GM18867 (cell line): ENCODE results near the gene SRMS.

ENCODE experiments used
- ATAC-seq: cut with Tn5 transposase; IDR thresholded peaks from one replicate; pipeline ENCODE4 v1.9.1; 2021; ENCODE audit warnings: mild to moderate bottlenecking, moderate library complexity; ENCODE audit not compliant: unreplicated experiment

SRMS gene, protein sequence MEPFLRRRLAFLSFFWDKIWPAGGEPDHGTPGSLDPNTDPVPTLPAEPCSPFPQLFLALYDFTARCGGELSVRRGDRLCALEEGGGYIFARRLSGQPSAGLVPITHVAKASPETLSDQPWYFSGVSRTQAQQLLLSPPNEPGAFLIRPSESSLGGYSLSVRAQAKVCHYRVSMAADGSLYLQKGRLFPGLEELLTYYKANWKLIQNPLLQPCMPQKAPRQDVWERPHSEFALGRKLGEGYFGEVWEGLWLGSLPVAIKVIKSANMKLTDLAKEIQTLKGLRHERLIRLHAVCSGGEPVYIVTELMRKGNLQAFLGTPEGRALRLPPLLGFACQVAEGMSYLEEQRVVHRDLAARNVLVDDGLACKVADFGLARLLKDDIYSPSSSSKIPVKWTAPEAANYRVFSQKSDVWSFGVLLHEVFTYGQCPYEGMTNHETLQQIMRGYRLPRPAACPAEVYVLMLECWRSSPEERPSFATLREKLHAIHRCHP

GRCh38 chr20:63547725-63548480 lies at the start of gene SRMS:
TSS of gene SRMS (minus strand) at chr20:63547749. CDS start at chr20:63547463, 286 bp downstream.
- no peak for ATAC-seq

- no peak for ATAC-seq
These were observed 48.9 kb upstream of the SRMS start for GRCh38 chr20:63596423-63596822.

DNA sequence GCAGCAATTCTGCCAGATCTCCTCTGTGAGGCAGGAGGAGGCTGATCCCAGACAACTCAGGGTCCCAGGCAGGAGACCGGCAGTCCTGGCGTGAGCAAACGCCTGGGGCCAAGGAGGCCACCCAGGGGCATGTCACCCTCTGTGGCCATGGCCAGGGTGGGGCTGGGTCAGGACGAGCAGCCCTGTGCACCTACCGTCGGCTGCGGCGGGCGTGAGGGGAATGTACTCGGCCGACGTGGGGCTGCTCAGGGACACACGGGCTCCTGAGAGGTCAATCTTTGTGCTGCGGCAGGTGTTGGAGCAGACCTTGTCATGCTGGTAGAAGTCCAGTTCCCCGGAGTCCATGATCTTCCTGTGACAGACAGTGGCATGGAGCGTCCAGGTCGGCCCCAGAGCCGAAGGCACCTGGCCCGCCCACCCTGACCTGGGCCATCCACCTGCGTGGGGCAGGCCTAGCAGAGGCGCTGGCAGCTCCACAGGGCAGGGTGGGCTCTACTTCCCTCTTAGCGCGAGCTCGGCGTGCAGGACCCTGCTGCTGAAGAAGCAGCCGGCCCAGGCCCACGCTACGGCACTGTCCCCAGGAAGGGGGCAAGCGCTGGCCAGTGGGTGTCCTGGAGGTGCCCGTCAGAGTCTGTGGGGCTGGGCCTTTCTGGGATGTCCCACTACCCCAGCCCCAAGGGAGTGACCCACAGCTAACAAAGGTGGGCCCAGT lies 48.0 kb upstream of the SRMS start:
- no peak for ATAC-seq

DNA sequence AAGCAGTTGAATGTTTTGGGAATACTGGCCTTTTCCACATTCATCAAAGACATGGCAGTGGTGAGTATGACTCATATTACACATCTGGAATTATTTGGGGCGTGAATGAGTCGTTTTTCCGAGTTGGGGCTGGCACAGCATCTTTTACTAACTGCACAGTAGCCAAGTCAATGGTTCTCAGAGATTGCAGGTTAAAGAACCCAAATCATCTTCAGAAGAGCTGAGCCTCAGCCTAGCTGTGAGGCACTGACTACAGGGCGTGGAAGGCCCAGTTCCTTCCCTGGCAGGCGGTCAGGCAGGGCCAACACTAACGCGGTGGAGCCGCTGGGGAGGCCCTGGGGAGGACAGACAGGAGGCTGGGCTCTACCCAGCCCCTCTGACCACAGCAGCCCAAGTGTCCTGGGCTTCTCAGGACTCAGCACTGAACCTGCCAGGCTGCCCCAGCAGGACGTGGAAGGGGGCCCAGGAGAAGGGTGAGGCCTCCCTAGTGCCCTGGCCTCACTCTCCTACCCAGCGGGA lies 46.6 kb upstream of the SRMS start:
- ATAC-seq, result no peak

DNA sequence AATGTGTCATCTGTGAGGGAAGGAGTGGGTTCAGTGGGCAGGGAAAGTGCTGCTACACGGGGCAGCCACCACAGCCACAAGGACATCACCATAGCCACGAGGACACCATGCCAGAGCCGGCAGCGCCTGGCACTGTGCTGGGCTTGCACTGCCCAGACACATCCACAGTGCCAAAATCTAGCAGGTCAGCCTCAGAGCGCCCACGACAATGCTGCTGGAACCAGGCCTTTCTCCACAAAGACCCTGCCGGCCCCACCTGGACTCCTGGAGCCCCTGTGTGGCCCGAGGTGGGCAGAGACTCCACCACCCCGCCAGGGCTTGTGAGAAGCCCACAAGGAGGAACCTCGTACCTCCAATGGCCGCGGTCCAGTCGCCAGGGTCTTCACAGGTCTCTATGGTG lies 45.1 kb upstream of the SRMS start:
- ATAC-seq, result no peak

DNA sequence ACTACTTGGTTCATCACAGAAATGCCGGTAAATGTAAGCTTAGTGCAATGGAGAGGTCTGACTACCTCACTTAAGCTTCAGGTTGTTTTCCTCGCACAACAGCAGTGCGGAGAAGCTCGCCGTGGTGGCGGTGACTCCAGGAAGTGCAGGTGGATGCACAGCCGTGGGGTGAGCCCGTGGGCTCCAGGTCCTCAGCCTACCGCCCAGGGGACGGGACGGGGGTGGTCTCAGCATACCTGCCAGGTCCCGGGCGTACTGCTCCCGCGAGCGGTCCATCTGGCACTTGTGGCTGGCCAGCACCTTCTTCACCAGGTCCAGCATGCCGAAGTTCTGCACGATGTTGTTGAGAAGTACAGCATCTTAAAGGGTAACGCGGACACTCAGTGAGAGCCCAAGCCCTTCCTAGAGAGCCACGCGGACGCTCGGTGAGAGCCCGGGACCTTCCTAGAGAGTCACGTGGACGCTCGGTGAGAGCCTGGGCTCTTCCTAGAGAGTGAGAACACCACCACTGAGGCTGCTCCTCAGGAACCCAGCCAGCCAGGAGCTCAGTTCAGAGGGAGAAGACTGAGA lies 44.3 kb upstream of the SRMS start:
- no peak for ATAC-seq

DNA sequence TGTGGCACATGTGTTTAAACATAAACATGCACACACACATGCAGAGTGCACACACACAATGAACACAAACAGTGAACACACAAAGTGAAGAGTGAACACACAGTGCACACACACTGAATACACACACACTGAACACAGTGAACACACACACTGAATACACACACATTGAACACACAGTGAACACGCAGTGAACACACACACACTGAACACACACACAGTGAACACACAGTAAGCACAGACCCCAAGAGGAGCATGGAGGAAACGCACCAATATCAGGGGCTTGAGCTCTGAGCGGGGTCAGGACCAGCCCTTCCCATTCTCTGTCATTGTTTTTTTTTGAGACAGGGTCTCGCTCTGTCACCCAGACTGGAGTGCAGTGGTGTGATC lies 43.6 kb upstream of the SRMS start:
- ATAC-seq, result no peak

- ATAC-seq, result no peak
These were observed 42.9 kb upstream of the SRMS start for GRCh38 chr20:63590218-63591146.

DNA sequence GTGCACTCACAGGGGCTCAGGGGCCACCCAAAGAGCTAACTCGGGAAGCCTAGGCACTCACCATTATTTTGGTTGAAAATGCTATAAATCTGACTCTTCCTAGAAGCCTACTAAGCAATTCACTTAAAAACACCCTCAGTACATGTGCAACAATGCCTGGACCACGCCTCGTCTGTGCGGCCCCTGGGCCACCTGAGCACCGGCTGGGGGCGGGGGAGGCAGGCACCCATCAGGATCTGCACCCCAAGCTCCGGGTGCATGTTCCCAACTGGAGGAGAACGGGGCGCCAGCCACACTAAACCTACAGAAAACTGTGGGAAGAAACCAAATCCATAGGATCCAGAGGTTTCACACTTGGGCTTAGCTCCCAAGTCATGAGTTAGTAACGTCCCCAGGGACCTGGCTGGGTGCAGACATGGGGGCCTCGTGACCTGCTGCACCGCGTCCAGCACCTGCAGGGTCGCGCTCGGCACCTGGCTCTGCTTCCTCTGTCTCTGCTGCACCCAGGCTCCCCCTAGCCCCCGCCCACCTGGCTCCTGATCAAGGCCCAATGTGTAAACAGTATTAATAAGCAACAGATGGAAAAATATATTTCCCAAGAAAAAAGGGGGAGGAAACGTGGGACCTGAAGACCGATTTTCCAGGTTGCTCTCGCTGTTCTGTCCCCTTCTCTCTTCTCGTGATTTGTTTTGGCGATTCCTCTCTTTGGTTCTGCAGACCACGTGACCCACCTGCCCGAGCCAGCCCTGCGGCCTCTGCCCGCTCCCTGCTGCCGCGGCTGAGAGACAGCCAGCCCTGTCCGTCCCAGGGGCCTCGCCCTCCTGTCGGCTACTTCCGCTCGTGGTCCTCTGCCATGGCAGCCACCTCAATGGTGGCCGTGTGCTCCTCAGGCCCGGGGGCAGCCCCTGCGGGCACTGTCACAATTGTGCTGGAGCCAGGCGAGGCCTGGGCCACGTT lies 42.0 kb upstream of the SRMS start:
- no peak for ATAC-seq

GRCh38 chr20:63588641-63589041 lies 41.1 kb upstream of the SRMS start:
- ATAC-seq, result no peak

DNA sequence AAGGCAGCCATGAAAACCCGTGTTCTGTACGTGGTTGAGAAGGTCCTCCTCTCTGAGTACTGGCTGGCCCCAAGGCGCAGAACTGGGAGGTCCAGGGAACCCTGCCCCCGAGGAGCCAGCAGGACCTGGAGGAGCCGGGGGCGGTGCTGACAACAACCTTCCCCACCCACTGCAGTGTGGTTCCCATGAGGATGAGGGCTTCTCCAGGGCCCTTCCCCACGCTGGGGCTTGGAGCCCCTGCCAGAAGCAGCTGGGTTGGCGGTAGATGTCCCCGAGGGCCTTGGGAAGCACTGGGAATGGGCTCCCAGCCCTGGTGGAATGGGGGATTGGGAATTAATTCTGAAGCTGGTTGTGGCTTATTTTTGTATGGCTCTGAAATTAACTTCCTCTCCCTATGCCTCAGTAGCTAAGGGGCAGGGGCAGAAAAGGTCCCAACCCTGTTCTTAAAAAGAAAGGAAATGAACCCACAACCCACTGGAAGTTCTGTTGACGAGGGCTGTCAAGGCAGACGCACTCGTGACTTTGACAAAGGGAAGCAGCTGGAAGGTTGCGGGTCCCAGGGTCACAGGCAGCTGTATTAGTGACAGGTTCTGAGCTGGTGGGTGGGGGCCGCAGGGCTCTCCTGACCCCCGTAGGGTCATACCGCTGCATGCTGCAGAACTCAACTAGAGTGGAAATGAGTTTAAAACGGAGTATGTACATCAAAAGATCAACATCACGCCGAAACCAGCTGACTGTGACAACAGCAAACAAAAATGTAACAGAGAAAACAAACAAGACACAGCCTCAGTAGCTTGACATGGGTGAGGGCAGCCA lies 40.4 kb upstream of the SRMS start:
- ATAC-seq, result no peak

DNA sequence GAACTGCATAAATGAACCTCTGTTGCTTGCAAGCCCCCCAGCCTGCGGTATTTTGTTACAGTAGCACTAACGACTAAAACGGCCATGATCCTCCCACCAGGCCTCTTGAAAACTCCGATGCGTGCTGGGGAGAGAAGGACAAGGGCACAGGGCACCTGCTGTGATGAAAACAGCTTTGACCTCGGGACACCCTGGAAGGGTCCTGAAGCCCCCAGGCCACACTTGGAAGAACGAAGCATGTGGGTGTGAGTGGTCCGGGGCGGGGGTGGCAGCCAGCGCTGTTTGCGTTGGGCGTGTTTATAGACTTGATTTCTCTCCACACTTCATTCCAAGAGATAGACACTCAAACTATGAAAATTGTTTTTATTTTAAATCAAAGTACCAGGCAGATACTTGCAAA lies 39.7 kb upstream of the SRMS start:
- ATAC-seq, result no peak

DNA sequence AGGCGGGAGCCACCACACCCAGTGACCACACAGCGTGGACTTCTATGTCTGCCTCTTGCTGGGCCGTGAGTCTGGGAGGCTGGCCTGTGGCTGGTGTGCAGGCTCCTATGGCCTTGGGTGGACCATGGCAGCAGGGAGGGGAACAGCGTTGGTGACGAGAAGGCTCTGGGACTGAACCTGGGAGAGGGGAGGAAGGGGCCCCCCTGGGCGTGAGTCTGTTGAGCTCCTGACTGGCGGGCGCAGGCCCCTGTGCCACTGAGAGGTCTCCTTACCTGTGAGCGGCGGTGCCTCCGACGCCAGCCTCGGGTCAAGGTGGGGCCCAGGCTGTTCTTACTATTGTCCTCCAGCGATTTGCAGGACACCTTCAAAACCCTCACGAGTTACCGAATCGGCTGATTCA lies 39.2 kb upstream of the SRMS start:
- ATAC-seq, result no peak

- ATAC-seq, result no peak
These were observed 38.3 kb upstream of the SRMS start for GRCh38 chr20:63585616-63586565.

DNA sequence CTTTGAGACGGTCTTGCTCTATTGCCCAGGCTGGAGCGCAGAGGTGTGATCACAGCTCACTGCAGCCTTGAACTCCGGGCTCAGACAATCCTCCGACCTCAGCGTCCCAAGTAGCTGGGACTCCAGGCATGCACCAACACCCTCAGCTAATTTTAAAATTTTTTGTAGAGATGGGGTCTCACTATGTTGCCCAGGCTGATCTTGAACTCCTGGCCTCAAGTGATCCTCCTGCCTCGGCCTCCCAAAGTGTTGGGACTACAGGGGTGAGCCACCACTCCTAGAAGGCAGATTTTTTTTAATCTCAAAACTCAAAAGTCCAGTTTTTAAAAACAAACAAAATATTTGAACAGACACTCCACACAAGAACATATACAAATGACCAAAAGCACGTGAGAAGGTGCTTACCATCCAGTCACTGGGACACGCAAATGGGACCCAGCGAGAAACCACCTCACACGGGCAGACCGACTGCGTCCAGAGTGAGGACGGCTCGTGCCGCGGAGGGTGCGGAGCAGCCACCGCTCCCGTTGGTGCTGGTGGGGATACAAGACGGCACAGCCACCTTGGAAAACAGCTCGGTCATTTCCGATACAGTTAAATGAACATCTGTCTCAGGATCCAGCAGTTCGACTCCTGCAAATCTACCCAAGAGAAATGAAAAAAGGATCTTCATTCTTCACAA lies 35.0 kb upstream of the SRMS start:
- no peak for ATAC-seq

DNA sequence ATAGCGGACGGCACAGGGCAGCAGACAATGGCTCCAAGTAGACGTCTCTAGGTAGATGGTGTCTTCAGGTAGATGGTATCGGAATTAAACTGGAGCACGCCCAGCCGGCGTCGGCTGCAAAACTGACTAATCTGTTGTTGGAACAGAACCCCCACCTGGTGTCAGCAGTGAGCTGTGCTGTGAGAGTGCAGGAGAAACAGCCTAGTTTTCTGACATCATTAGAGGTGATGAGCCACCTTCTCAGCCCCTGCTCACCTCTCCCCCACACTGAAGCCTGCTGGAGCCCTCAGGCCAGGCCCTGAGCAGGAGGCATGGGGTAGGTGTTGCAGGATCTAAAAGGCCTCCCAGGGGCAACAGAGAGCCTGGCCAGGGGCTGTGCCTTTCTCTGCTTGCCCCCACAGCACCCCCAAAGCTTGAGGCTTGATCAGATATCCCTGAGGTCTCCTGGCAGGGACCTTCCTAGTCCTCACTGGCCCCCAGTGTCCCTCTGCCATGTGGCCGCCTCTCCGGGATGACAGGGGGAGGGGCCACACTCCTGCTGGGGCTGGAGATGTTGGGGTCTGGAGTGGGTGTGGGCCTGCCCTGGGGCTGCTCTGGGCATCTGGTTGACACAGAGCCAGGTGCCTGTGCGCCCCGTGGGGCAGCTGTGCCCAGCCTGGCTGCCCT lies 33.4 kb upstream of the SRMS start:
- no peak for ATAC-seq
